Measurements from ENCODE around the gene RNASET2. TPM values are rescaled to one million over a fixed set of nuclear protein-coding genes. Genes with fewer than 3 reads are reported as not detected.

Gene RNASET2
- total RNA-seq, 1 experiment from 2014 or later: 70.2 TPM

GRCh38 chr6:166931426-166931970, 24.9 kb downstream of the RNASET2 start:
- Mint-ChIP-seq H3K27me3 (ENCODE audit: unreplicated experiment) (no peaks in the 10 kb centered on the region), H3K4me1 (ENCODE audit: low read depth, unreplicated experiment) (no peaks in the 10 kb centered on the region), H3K9me3 (ENCODE audit: low read depth, unreplicated experiment) (no peaks in the 10 kb centered on the region), H3K4me3 (ENCODE audit: low read depth, unreplicated experiment) (no peak overlapping the region), H3K27ac (ENCODE audit: unreplicated experiment) (no peak overlapping the region), H3K36me3 (ENCODE audit: insufficient read depth, unreplicated experiment) (peaks cover 10% of the 10 kb centered on the region)
- CTCF ChIA-PET: no interaction called here
- DNase-seq: no peak
- TF ChIP-seq, protein P1, sequence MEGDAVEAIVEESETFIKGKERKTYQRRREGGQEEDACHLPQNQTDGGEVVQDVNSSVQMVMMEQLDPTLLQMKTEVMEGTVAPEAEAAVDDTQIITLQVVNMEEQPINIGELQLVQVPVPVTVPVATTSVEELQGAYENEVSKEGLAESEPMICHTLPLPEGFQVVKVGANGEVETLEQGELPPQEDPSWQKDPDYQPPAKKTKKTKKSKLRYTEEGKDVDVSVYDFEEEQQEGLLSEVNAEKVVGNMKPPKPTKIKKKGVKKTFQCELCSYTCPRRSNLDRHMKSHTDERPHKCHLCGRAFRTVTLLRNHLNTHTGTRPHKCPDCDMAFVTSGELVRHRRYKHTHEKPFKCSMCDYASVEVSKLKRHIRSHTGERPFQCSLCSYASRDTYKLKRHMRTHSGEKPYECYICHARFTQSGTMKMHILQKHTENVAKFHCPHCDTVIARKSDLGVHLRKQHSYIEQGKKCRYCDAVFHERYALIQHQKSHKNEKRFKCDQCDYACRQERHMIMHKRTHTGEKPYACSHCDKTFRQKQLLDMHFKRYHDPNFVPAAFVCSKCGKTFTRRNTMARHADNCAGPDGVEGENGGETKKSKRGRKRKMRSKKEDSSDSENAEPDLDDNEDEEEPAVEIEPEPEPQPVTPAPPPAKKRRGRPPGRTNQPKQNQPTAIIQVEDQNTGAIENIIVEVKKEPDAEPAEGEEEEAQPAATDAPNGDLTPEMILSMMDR (IDR thresholded peaks at IDR 0.05; ENCODE audit: unreplicated experiment): no peak
- BruUV-seq (replicated peaks): no TSS peak
- intact Hi-C loops (cut with micrococcal nuclease; ENCODE audit: unreplicated experiment): no loop called here

DNA sequence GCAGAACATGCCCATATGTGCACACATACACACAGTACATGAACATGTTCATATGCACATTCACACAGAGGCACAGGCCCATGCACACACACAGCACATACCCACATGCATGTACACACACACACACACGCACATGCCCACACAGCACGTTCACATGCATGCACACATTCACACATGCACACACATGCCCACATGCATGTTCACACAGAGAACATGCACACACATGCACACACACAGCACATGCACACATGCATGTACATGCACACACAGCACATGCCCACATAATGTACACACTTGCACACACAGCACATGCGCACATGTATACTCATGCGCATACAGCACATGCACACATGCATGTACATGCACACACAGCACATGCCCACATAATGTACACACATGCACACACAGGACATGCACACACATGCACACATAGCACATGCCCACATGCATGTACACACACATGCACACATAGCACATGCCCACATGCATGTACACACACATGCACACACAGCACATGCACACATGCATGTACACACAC, 25.9 kb downstream of the RNASET2 start:
- no TSS peak for BruUV-seq (replicated peaks)
- no peak overlapping the region for H3K4me3 Mint-ChIP-seq (ENCODE audit: low read depth, unreplicated experiment)
- intact Hi-C loops (cut with micrococcal nuclease; ENCODE audit: unreplicated experiment): no loop called here

GRCh38 chr6:166929542-166930189, 26.7 kb downstream of the RNASET2 start:
- Mint-ChIP-seq H3K9me3 (ENCODE audit: low read depth, unreplicated experiment) (no peaks in the 10 kb centered on the region), H3K4me1 (ENCODE audit: low read depth, unreplicated experiment) (no peaks in the 10 kb centered on the region), H3K4me3 (ENCODE audit: low read depth, unreplicated experiment) (no peak overlapping the region), H3K27ac (ENCODE audit: unreplicated experiment) (no peak overlapping the region), H3K27me3 (ENCODE audit: unreplicated experiment) (no peaks in the 10 kb centered on the region), H3K36me3 (ENCODE audit: insufficient read depth, unreplicated experiment) (peaks cover 6% of the 10 kb centered on the region)
- TF ChIP-seq, protein P1 (IDR thresholded peaks at IDR 0.05; ENCODE audit: unreplicated experiment): no peak
- intact Hi-C loops (cut with micrococcal nuclease; ENCODE audit: unreplicated experiment): no loop called here
- BruUV-seq (replicated peaks): no TSS peak
- CTCF ChIA-PET: interaction anchor here (0.9 kb wide), 1 partner anchor 11 kb away, joined by 9 read pairs; no protein-coding TSS in a partner anchor
- DNase-seq: no peak

More for the DNA sequence above, 25.9 kb downstream of the RNASET2 start:
- TF ChIP-seq, protein P1 (IDR thresholded peaks at IDR 0.05; ENCODE audit: unreplicated experiment): no peak
- CTCF ChIA-PET: no interaction called here
- no peak for DNase-seq
- peaks cover 6% of the 10 kb centered on the region for H3K36me3 Mint-ChIP-seq (ENCODE audit: insufficient read depth, unreplicated experiment)
- H3K27ac Mint-ChIP-seq (ENCODE audit: unreplicated experiment): no peak overlapping the region
- H3K4me1 Mint-ChIP-seq (ENCODE audit: low read depth, unreplicated experiment): no peaks in the 10 kb centered on the region
- H3K27me3 Mint-ChIP-seq (ENCODE audit: unreplicated experiment): no peaks in the 10 kb centered on the region
- H3K9me3 Mint-ChIP-seq (ENCODE audit: low read depth, unreplicated experiment): no peaks in the 10 kb centered on the region

DNA sequence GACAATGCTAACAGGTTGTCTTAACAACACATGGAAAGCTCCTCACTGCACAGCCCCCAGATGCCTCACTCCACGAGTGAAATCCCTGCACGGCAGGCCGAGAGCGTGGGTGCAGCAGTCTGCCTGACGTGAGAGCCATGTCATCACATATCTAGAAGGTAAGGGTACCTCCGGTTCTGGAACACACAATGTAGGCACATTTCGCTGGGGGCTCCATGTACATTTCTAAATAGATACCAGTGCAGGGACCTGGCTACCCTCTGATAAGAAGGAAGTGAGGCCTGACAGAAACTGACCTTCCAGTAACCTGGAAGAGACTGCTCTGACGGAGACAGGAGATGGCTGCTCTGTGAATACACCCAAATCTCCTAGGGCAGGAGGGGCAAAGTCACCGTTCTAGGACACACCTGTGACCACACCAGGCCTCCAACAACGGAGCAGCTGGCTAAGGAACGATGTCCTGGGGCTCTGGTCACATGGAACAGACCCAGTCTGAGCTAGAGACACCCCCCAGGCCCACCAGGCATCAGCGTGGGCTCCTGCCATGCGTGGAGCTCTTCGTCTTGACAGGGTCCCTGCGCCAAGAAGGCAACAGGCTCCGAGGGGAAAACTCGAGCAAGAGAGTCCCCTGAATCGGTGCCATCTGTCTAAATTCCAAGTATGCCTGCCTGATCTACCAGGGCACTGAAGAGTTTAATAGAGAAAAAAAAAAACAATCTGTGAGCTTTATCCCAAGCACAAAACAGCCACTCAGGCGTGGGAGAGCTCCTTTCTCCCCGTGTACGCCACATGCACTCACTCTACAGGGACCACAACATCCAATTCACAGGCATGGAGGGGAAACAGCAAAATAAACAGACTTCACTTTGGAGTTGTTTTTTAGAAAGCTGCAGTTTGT, 27.5 kb downstream of the RNASET2 start:
- H3K4me3 Mint-ChIP-seq (ENCODE audit: low read depth, unreplicated experiment): no peak overlapping the region
- H3K27me3 Mint-ChIP-seq (ENCODE audit: unreplicated experiment): no peaks in the 10 kb centered on the region
- CTCF ChIA-PET: interaction anchor here (0.9 kb wide), 1 partner anchor 10 kb away, joined by 9 read pairs; no protein-coding TSS in a partner anchor

More for the DNA sequence above, 27.5 kb downstream of the RNASET2 start:
- Mint-ChIP-seq H3K27ac (ENCODE audit: unreplicated experiment) (no peak overlapping the region), H3K36me3 (ENCODE audit: insufficient read depth, unreplicated experiment) (peaks cover 6% of the 10 kb centered on the region), H3K4me1 (ENCODE audit: low read depth, unreplicated experiment) (no peaks in the 10 kb centered on the region), H3K9me3 (ENCODE audit: low read depth, unreplicated experiment) (no peaks in the 10 kb centered on the region)
- no peak for DNase-seq
- no TSS peak for BruUV-seq (replicated peaks)
- TF ChIP-seq, protein P1 (IDR thresholded peaks at IDR 0.05; ENCODE audit: unreplicated experiment): no peak
- intact Hi-C loops (cut with micrococcal nuclease; ENCODE audit: unreplicated experiment): no loop called here

All from Calu3 (cell line).